ENCODE measurements around the gene FBRS.

DNA sequence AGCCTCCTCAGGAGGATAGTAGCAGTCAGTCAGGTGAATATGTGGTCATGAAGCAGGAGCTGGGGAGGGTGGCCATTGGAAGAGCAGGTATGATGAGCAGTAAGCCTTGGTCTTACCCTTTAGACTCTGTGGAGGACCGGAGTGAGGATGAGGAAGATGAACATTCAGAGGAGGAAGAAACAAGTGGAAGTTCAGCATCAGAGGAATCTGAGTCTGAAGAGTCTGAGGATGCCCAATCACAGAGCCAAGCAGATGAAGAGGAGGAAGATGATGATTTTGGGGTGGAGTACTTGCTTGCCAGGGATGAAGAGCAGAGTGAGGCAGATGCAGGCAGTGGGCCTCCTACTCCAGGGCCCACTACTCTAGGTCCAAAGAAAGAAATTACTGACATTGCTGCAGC lies 53.5 kb downstream of the FBRS start:
- TF ChIP-seq, protein P1, sequence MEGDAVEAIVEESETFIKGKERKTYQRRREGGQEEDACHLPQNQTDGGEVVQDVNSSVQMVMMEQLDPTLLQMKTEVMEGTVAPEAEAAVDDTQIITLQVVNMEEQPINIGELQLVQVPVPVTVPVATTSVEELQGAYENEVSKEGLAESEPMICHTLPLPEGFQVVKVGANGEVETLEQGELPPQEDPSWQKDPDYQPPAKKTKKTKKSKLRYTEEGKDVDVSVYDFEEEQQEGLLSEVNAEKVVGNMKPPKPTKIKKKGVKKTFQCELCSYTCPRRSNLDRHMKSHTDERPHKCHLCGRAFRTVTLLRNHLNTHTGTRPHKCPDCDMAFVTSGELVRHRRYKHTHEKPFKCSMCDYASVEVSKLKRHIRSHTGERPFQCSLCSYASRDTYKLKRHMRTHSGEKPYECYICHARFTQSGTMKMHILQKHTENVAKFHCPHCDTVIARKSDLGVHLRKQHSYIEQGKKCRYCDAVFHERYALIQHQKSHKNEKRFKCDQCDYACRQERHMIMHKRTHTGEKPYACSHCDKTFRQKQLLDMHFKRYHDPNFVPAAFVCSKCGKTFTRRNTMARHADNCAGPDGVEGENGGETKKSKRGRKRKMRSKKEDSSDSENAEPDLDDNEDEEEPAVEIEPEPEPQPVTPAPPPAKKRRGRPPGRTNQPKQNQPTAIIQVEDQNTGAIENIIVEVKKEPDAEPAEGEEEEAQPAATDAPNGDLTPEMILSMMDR (IDR thresholded peaks at IDR 0.05) = no peak
- no peak for TF ChIP-seq POLR2A (IDR thresholded peaks at IDR 0.05)

All from testis (tissue), 2 donors.